HEK293T (cell line): ENCODE data around the gene LAMC2.

Experiments used
- ARNT ChIP-seq: fragments of 450-650 bp; IDR thresholded peaks from 2 replicates; pipeline ENCODE4 v1.6.1; 2017; ENCODE audit warnings: mild to moderate bottlenecking
- BHLHE40 ChIP-seq: fragments of 450-650 bp; IDR thresholded peaks from 2 replicates; pipeline ENCODE4 v1.6.1; 2016; ENCODE audit warnings: mild to moderate bottlenecking, moderate library complexity, borderline replicate concordance
- ELF4 ChIP-seq: fragments of 450-650 bp; IDR thresholded peaks from 2 replicates; pipeline ENCODE4 v1.6.1; 2017; ENCODE audit warnings: antibody characterized with exemption
- FOXA1 ChIP-seq: fragments of 450-650 bp; IDR thresholded peaks from 2 replicates; pipeline ENCODE4 v1.6.1; 2016; ENCODE audit warnings: mild to moderate bottlenecking
- FOXK2 ChIP-seq: fragments of 450-650 bp; IDR thresholded peaks from 2 replicates; pipeline ENCODE4 v1.6.1; 2016; ENCODE audit warnings: mild to moderate bottlenecking
- FOXM1 ChIP-seq: fragments of 450-650 bp; IDR thresholded peaks from 2 replicates; pipeline ENCODE4 v1.6.1; 2017; ENCODE audit warnings: mild to moderate bottlenecking, borderline replicate concordance
- HDGF ChIP-seq: fragments of 450-650 bp; IDR thresholded peaks from 2 replicates; pipeline ENCODE4 v1.6.1; 2017; ENCODE audit warnings: antibody characterized with exemption, borderline replicate concordance
- NFRKB ChIP-seq: fragments of 450-650 bp; IDR thresholded peaks from 2 replicates; pipeline ENCODE4 v1.6.1; 2016; ENCODE audit warnings: mild to moderate bottlenecking, moderate library complexity
- SUZ12 ChIP-seq: fragments of 450-650 bp; IDR thresholded peaks from 2 replicates; pipeline ENCODE4 v1.6.1; 2016; ENCODE audit warnings: mild to moderate bottlenecking
- ZNF384 ChIP-seq: fragments of 450-650 bp; IDR thresholded peaks from 2 replicates; pipeline ENCODE4 v1.6.1; 2016

DNA sequence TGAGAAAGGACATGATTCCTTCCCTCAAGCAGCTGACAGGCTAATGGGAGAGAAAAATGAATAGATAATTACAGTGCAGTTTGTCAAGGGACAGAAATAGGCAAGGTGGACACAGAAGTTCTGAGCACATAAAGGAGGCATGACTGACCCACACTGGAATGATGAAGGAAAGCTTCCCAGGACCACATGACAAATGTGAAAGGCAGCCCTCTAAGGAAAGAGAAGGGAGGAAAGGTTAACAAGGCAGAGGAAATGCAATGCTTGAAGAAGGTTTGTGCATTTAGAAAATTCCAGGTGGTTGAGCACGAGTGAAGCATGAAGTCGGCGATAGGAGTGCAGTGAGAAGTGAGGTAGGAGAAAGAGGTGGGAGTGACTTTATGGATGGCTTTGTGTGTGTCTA, 37.4 kb downstream of the LAMC2 start:
- TF ChIP-seq FOXA1 (no peak), ARNT (no peak), SUZ12 (no peak), ZNF384 (no peak), NFRKB (no peak), FOXM1 (no peak), FOXK2 (no peak), BHLHE40 (no peak), ELF4 (no peak), HDGF (no peak)
